GM18867 (cell line): Measurements from ENCODE around the gene TMEM87B.

Experiments
- ATAC-seq: cut with Tn5 transposase; IDR thresholded peaks from one replicate; pipeline ENCODE4 v1.9.1; 2021; ENCODE audit warnings: mild to moderate bottlenecking, moderate library complexity; ENCODE audit not compliant: unreplicated experiment

Gene TMEM87B

GRCh38 chr2:112054847-112055729 lies at the start of gene TMEM87B:
TMEM87B (plus strand) TSS chr2:112055269; CDS start chr2:112055592, 323 bp downstream.
- peak; percentile 64 for ATAC-seq

GRCh38 chr2:112005406-112006075 lies 49.5 kb upstream of the TMEM87B start:
- no peak for ATAC-seq

- ATAC-seq: no peak
Measured at GRCh38 chr2:112006076-112006410, 49.0 kb upstream of the TMEM87B start.

GRCh38 chr2:112007493-112007892 lies 47.6 kb upstream of the TMEM87B start:
- ATAC-seq: no peak

GRCh38 chr2:112008910-112009485 lies 46.1 kb upstream of the TMEM87B start:
- no peak for ATAC-seq

- ATAC-seq: no peak
Measured at GRCh38 chr2:112010751-112011150, 44.3 kb upstream of the TMEM87B start.

GRCh38 chr2:112012556-112012955 lies 42.5 kb upstream of the TMEM87B start:
- no peak for ATAC-seq

GRCh38 chr2:112018846-112019245 lies 36.2 kb upstream of the TMEM87B start:
- no peak for ATAC-seq

GRCh38 chr2:112019569-112019982 lies 35.5 kb upstream of the TMEM87B start:
- no peak for ATAC-seq

GRCh38 chr2:112020561-112020960 lies 34.5 kb upstream of the TMEM87B start:
- no peak for ATAC-seq

- ATAC-seq: no peak
Measured at GRCh38 chr2:112021290-112021689, 33.8 kb upstream of the TMEM87B start.

- no peak for ATAC-seq
Measured at GRCh38 chr2:112021781-112022231, 33.3 kb upstream of the TMEM87B start.

GRCh38 chr2:112023707-112024106 lies 31.4 kb upstream of the TMEM87B start:
- ATAC-seq: no peak

GRCh38 chr2:112024231-112024630 lies 30.8 kb upstream of the TMEM87B start:
- ATAC-seq: no peak

GRCh38 chr2:112024896-112025491 lies 30.1 kb upstream of the TMEM87B start:
- no peak for ATAC-seq

- no peak for ATAC-seq
Measured at GRCh38 chr2:112026509-112026908, 28.6 kb upstream of the TMEM87B start.

GRCh38 chr2:112027767-112028166 lies 27.3 kb upstream of the TMEM87B start:
- no peak for ATAC-seq

- no peak for ATAC-seq
Measured at GRCh38 chr2:112029164-112029563, 25.9 kb upstream of the TMEM87B start.

GRCh38 chr2:112031473-112032223 lies 23.4 kb upstream of the TMEM87B start:
- no peak for ATAC-seq

GRCh38 chr2:112032224-112032586 lies 22.9 kb upstream of the TMEM87B start:
- ATAC-seq: no peak
